HepG2 (cell line): ENCODE measurements around the gene ELL. TPM values are rescaled to one million over a fixed set of nuclear protein-coding genes. Genes with fewer than 3 reads are reported as not detected.

ENCODE experiments used
- ETV6 ChIP-seq: sonication (generic); formaldehyde crosslinking; conservative IDR thresholded peaks from 2 replicates; pipeline ENCODE4 v1.4.0; 2020; ENCODE audit warnings: missing genetic modification reagents
- FOXP4 ChIP-seq: sonication (generic); formaldehyde crosslinking; IDR thresholded peaks from 2 replicates; pipeline ENCODE4 v1.4.0; 2020; ENCODE audit warnings: missing genetic modification reagents
- KIAA2018 ChIP-seq: sonication (generic); formaldehyde crosslinking; IDR thresholded peaks from 2 replicates; pipeline ENCODE4 v1.5.0; 2020; ENCODE audit warnings: mild to moderate bottlenecking, missing genetic modification reagents, borderline replicate concordance
- MZF1 ChIP-seq: sonication (generic); formaldehyde crosslinking; IDR thresholded peaks from 2 replicates; pipeline ENCODE4 v1.8.1; 2023; ENCODE audit warnings: mild to moderate bottlenecking, missing genetic modification reagents, borderline replicate concordance
- SMYD3 ChIP-seq: sonication (generic); formaldehyde crosslinking; IDR thresholded peaks from 2 replicates; pipeline ENCODE4 v1.8.1; 2023; ENCODE audit warnings: mild to moderate bottlenecking, missing genetic modification reagents
- ZNF256 ChIP-seq: sonication (generic); formaldehyde crosslinking; conservative IDR thresholded peaks from 2 replicates; pipeline ENCODE4 v1.4.0; 2020; ENCODE audit warnings: missing genetic modification reagents
- ZNF563 ChIP-seq: sonication (generic); formaldehyde crosslinking; IDR thresholded peaks from 2 replicates; pipeline ENCODE4 v1.8.0; 2022; ENCODE audit warnings: mild to moderate bottlenecking, moderate library complexity, missing genetic modification reagents
- ZNF567 ChIP-seq: sonication (generic); formaldehyde crosslinking; IDR thresholded peaks from 2 replicates; pipeline ENCODE4 v1.8.1; 2023; ENCODE audit warnings: mild to moderate bottlenecking, missing genetic modification reagents, borderline replicate concordance
- ZNF713 ChIP-seq: sonication (generic); formaldehyde crosslinking; IDR thresholded peaks from 2 replicates; pipeline ENCODE4 v1.4.0; 2020; ENCODE audit warnings: mild to moderate bottlenecking, missing genetic modification reagents
- ZNF747 ChIP-seq: sonication (generic); formaldehyde crosslinking; IDR thresholded peaks from 2 replicates; pipeline ENCODE4 v1.8.1; 2023; ENCODE audit warnings: missing genetic modification reagents, mild to moderate bottlenecking, borderline replicate concordance
- ZNF83 ChIP-seq: sonication (generic); formaldehyde crosslinking; IDR thresholded peaks from 2 replicates; pipeline ENCODE4 v1.4.0; 2020; ENCODE audit warnings: missing genetic modification reagents, mild to moderate bottlenecking, borderline replicate concordance
- polyA plus RNA-seq, 8 experiments: library from polyadenylated mRNA; depleted of rRNA in 3 of 8; stranded (reverse) in 7 of 8; unstranded in 1 of 8; fragments of >200 nt; fragmentation: Illumina TruSeq in 4 of 8; extraction: Trizol in 4 of 8; gene quantifications; 2 replicates each; pipeline versions ENCODE4 v1.2.1 to v1.2.3, GENCODE V29; 2011 to 2016; ENCODE audit warnings: low read depth in 4 of 8, missing spikeins in 1 of 8, mixed read lengths in 1 of 8; ENCODE audit not compliant: insufficient read depth in 1 of 8
- total RNA-seq, 5 experiments: library from RNA; depleted of rRNA; stranded (reverse); fragments of >200 nt; fragmentation: Illumina TruSeq; extraction: Trizol; gene quantifications; 2 replicates each; pipeline ENCODE4 v1.2.3, GENCODE V29; 2016; ENCODE audit warnings: low read depth in 1 of 5
- TF ChIP-seq, protein P1 (sequence below): sonication (generic); formaldehyde crosslinking; IDR thresholded peaks from 2 replicates; pipeline ENCODE4 v1.8.1; 2023; ENCODE audit warnings: mild to moderate bottlenecking, missing genetic modification reagents
- TF ChIP-seq, protein P2 (sequence below): sonication (generic); formaldehyde crosslinking; IDR thresholded peaks from 2 replicates; pipeline ENCODE4 v1.4.0; 2020; ENCODE audit warnings: missing genetic modification reagents, borderline replicate concordance
- TF ChIP-seq, protein P3 (sequence below): IDR thresholded peaks from 2 replicates; pipeline ENCODE4 v1.6.1; 2016; ENCODE audit warnings: missing compliant biosample characterization, missing genetic modification reagents, borderline replicate concordance

Gene ELL
- total and polyA plus RNA-seq, 2 of the 13 experiments (the other 11 are each of a cell fraction or from before 2014, with no cell fraction given): 3.7 to 5.4 TPM

DNA sequence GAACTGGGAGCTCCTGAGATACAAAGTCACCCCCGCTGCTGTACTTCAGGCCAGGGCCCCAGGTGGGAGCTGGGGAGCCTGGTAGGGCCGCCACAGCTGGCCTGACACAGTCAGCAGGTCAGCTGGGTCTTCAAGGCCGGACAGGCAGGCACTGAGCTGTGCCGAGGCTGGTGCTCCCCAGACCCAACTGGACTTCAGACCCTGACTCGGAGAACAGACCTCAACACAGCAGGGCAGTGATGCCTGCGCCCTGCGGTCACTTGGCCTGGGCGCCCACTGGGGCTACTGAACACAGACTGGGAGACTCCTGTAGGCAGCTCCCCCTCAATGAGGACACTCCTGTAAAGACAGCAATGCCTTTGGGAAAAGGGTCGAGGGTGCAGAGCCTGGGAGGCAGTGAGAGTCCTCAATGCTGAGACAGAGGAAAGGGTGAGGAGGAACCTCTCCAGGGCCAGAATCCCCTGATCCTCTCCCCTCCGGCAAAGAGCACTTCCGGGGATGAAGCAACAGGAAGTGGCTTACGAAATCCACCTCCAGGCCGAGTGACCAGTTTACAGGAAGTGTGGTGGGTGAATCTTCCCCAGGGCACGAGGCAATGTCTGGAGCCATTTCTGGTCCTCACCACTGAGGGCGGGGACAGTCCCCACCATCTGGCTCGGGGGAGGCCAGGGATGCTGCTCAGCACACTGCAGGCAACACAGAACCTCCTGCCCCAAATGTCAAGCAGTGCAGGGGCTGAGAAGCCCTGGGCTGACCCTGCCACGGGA is 43.1 kb downstream of the ELL start (continued):
- TF ChIP-seq ZNF567 (CRISPR knock-in tag) (0 out of 2 replicates have a peak, but pooled peaks have one; percentile 11), ZNF747 (CRISPR knock-in tag) (peak; percentile 63; the same call in 1 of the 2 replicates), ZNF713 (CRISPR knock-in tag) (0 out of 2 replicates have a peak, but pooled peaks have one; percentile 49), KIAA2018 (peak; percentile 55; the same call in 1 of the 2 replicates), MZF1 (CRISPR knock-in tag) (no peak), ZNF563 (CRISPR knock-in tag) (peak; percentile 58; the same call in 1 of the 2 replicates), FOXP4 (peak; percentile 88), SMYD3 (no peak), ZNF83 (CRISPR knock-in tag) (no peak), ZNF256 (CRISPR knock-in tag) (0 out of 2 replicates have a peak, but pooled peaks have one; percentile 10), ETV6 (CRISPR knock-in tag) (peak; percentile 97)
- TF ChIP-seq, protein P1, sequence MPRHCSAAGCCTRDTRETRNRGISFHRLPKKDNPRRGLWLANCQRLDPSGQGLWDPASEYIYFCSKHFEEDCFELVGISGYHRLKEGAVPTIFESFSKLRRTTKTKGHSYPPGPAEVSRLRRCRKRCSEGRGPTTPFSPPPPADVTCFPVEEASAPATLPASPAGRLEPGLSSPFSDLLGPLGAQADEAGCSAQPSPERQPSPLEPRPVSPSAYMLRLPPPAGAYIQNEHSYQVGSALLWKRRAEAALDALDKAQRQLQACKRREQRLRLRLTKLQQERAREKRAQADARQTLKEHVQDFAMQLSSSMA (CRISPR knock-in tag): peak; percentile 48; the same call in 1 of the 2 replicates
- TF ChIP-seq, protein P2, sequence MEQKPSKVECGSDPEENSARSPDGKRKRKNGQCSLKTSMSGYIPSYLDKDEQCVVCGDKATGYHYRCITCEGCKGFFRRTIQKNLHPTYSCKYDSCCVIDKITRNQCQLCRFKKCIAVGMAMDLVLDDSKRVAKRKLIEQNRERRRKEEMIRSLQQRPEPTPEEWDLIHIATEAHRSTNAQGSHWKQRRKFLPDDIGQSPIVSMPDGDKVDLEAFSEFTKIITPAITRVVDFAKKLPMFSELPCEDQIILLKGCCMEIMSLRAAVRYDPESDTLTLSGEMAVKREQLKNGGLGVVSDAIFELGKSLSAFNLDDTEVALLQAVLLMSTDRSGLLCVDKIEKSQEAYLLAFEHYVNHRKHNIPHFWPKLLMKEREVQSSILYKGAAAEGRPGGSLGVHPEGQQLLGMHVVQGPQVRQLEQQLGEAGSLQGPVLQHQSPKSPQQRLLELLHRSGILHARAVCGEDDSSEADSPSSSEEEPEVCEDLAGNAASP (CRISPR knock-in tag): peak; percentile 77; the same call in 1 of the 2 replicates
- TF ChIP-seq, protein P3, sequence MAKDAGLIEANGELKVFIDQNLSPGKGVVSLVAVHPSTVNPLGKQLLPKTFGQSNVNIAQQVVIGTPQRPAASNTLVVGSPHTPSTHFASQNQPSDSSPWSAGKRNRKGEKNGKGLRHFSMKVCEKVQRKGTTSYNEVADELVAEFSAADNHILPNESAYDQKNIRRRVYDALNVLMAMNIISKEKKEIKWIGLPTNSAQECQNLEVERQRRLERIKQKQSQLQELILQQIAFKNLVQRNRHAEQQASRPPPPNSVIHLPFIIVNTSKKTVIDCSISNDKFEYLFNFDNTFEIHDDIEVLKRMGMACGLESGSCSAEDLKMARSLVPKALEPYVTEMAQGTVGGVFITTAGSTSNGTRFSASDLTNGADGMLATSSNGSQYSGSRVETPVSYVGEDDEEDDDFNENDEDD (CRISPR knock-in tag): peak; percentile 96
